ENCODE data around the gene GRID2.

The GRID2 gene

DNA sequence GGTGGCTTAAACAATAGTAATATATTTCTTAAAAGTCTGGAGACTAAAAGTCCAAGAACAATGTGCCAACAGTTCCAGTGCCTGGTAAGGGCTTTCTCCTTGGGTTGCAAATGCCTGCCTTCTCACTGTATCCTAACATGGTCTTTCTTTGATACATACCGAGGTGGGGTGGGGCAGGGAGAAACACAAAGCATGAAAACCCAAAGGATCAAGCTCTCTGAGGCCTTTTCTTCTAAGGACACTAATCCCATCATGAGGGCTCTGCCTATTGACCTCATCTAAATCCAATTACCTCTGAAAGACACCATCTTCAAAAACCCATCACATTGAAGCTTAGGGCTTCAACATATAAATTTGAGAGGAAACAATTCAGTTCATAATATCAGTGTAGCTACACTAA, 311.3 kb downstream of the GRID2 start:
- no peak overlapping the region for H3K4me3 ChIP-seq (replicated peaks; ENCODE audit: low read depth, low read length)
- TF ChIP-seq CTCF (IDR thresholded peaks at IDR 0.05; ENCODE audit: low read depth, low read length, missing control alignments): no peak
- no peak for DNase-seq (ENCODE audit: extremely low read depth, low read depth)

GRCh38 chr4:92618968-92619367, 315.2 kb downstream of the GRID2 start:
- DNase-seq (ENCODE audit: extremely low read depth, low read depth): no peak
- TF ChIP-seq CTCF (IDR thresholded peaks at IDR 0.05; ENCODE audit: low read depth, low read length, missing control alignments): no peak
- no peak overlapping the region for H3K4me3 ChIP-seq (replicated peaks; ENCODE audit: low read depth, low read length)

GRCh38 chr4:92629302-92629701, 325.5 kb downstream of the GRID2 start:
- no peak for TF ChIP-seq CTCF (IDR thresholded peaks at IDR 0.05; ENCODE audit: low read depth, low read length, missing control alignments)
- no peak overlapping the region for H3K4me3 ChIP-seq (replicated peaks; ENCODE audit: low read depth, low read length)
- DNase-seq (ENCODE audit: extremely low read depth, low read depth): no peak

GRCh38 chr4:92634882-92635281, 331.1 kb downstream of the GRID2 start:
- no peak for DNase-seq (ENCODE audit: extremely low read depth, low read depth)
- no peak for TF ChIP-seq CTCF (IDR thresholded peaks at IDR 0.05; ENCODE audit: low read depth, low read length, missing control alignments)
- H3K4me3 ChIP-seq (replicated peaks; ENCODE audit: low read depth, low read length): no peak overlapping the region

DNA sequence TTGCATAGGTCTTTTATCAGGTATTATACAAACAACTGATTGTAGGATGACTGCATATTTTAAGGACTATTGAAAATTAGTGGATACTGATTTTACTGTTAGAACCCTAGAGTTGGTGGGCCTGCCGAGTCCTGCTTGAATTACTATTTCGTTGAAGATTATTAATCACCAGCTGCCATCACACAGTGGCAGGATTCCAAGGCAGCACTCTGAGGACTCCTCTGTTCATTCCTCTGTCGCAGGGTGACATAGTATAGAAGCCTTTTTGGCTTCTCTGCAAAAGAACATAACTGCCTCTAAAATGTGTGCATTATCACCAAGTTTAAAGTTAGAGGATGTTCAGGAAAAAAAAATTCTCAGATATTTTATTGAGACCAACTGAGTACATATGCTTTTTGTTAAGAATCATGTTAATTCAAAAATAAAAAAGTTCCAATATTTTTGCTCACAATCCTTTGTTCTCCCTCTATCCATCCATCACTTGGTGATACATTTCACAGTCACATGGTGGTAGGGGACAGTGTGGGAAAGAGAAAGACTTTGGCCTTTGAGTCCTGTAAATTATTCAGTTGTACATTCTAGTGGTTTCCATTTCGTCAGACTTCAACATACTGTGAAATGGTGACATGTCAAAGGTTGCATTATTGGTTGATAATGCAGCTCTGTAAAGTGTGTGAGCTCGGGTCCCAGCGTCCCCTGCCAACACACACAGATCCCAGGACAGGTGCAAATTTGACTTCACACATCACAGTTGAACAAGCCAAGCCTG, 332.5 kb downstream of the GRID2 start:
- TF ChIP-seq CTCF (IDR thresholded peaks at IDR 0.05; ENCODE audit: low read depth, low read length, missing control alignments): no peak
- DNase-seq (ENCODE audit: extremely low read depth, low read depth): no peak
- H3K4me3 ChIP-seq (replicated peaks; ENCODE audit: low read depth, low read length): no peak overlapping the region

DNA sequence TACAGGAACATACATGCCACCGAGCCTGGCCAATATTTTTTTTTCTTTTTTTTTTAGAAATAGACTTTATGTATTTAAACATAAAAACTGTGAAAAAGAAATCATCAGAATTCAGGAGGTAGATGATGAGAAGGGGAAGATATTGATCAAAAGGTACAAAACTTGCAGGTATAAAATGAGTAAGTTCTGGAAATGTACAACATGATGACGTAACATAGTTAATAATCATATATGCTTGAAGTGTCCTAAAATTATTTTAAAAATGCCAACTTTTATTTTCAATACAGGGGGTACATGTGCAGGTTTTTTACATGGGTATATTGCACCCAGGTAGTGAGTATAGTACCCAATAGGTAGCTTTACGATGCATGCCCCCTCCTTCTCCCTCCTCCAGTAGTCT, 337.6 kb downstream of the GRID2 start:
- no peak for TF ChIP-seq CTCF (IDR thresholded peaks at IDR 0.05; ENCODE audit: low read depth, low read length, missing control alignments)
- no peak overlapping the region for H3K4me3 ChIP-seq (replicated peaks; ENCODE audit: low read depth, low read length)
- no peak for DNase-seq (ENCODE audit: extremely low read depth, low read depth)

- H3K4me3 ChIP-seq (replicated peaks; ENCODE audit: low read depth, low read length): no peak overlapping the region
- TF ChIP-seq CTCF (IDR thresholded peaks at IDR 0.05; ENCODE audit: low read depth, low read length, missing control alignments): no peak
- no peak for DNase-seq (ENCODE audit: extremely low read depth, low read depth)
Observed at GRCh38 chr4:92646826-92647225, 343.1 kb downstream of the GRID2 start.
